Adrenal gland (tissue), 5 donors: ENCODE measurements around the gene GHRHR.

Experiments used
- POLR2A ChIP-seq, 2 donors: fragments of 450-650 bp; IDR thresholded peaks; one replicate each; pipeline ENCODE4 v1.6.1; 2017; ENCODE audit warnings: antibody characterized with exemption in 2 of 2, mild to moderate bottlenecking in 2 of 2, moderate library complexity in 1 of 2
- TF ChIP-seq, protein P1 (sequence below), 6 experiments: fragments of 450-650 bp in 4 of 6; fragments of 200-600 bp in 2 of 6; sonication (generic) in 1 of 6; IDR thresholded peaks; 1 replicate in 5 of 6; 2 replicates in 1 of 6; pipeline versions ENCODE4 v1.5.1 to v1.8.0; 2016 to 2021; ENCODE audit warnings: antibody characterized with exemption in 6 of 6, mild to moderate bottlenecking in 2 of 6, moderate library complexity in 1 of 6
- donor health status: DM: no; HTN: no; CAD: no.

DNA sequence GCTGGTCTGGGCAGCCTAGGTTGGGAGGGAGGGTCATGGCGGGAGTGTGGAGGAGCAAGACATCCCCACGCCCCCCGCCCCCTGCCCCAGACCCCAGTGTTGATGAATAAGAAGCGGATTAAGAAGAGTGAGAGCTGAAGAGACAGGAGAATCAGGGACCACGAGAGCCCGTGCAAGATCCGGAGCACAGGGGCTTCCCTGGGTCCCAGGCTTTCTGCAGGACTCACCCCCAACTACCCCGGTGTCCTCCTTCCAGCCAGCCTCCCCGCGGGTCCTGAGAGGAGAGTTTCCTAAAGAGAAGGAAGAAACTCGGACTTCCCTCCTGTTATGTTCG, 20.1 kb downstream of the GHRHR start:
- TF ChIP-seq, protein P1, sequence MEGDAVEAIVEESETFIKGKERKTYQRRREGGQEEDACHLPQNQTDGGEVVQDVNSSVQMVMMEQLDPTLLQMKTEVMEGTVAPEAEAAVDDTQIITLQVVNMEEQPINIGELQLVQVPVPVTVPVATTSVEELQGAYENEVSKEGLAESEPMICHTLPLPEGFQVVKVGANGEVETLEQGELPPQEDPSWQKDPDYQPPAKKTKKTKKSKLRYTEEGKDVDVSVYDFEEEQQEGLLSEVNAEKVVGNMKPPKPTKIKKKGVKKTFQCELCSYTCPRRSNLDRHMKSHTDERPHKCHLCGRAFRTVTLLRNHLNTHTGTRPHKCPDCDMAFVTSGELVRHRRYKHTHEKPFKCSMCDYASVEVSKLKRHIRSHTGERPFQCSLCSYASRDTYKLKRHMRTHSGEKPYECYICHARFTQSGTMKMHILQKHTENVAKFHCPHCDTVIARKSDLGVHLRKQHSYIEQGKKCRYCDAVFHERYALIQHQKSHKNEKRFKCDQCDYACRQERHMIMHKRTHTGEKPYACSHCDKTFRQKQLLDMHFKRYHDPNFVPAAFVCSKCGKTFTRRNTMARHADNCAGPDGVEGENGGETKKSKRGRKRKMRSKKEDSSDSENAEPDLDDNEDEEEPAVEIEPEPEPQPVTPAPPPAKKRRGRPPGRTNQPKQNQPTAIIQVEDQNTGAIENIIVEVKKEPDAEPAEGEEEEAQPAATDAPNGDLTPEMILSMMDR (IDR thresholded peaks at IDR 0.05) = no peak
- TF ChIP-seq POLR2A (IDR thresholded peaks at IDR 0.05) = no peak
